GM10266 (cell line): ENCODE results near the gene PLPP4.

Source experiments
- DNase-seq: peaks from one replicate; pipeline ENCODE4 v3.0.0; 2012; ENCODE audit errors: extremely low spot score
- TF ChIP-seq, protein P1 (sequence below): IDR thresholded peaks from 2 replicates; pipeline ENCODE4 v1.5.1; 2012; ENCODE audit warnings: mild to moderate bottlenecking, low read depth; ENCODE audit not compliant: control insufficient read depth, insufficient read depth; ENCODE audit errors: missing control alignments

The PLPP4 gene

DNA sequence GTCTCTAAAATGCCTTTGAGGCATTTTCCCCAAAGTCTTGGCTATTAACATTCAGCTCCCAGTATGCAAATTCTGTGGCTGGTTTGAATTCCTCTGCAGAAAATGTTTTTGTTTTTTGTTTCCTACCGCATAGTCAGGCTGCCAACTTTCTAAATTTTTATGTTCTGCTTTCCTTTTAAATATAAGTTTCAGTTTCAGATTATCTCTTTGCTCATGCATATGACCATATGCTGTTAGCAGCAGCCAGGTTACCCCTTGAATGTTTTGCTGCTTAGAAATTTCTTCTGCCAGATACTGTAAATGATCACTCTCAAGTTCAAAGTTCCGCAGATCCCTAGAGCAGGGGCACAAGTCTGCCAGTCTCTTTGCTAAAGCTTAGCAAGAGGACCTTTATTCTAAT lies 96.9 kb downstream of the PLPP4 start:
- DNase-seq: no peak
- TF ChIP-seq, protein P1, sequence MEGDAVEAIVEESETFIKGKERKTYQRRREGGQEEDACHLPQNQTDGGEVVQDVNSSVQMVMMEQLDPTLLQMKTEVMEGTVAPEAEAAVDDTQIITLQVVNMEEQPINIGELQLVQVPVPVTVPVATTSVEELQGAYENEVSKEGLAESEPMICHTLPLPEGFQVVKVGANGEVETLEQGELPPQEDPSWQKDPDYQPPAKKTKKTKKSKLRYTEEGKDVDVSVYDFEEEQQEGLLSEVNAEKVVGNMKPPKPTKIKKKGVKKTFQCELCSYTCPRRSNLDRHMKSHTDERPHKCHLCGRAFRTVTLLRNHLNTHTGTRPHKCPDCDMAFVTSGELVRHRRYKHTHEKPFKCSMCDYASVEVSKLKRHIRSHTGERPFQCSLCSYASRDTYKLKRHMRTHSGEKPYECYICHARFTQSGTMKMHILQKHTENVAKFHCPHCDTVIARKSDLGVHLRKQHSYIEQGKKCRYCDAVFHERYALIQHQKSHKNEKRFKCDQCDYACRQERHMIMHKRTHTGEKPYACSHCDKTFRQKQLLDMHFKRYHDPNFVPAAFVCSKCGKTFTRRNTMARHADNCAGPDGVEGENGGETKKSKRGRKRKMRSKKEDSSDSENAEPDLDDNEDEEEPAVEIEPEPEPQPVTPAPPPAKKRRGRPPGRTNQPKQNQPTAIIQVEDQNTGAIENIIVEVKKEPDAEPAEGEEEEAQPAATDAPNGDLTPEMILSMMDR: no peak

DNA sequence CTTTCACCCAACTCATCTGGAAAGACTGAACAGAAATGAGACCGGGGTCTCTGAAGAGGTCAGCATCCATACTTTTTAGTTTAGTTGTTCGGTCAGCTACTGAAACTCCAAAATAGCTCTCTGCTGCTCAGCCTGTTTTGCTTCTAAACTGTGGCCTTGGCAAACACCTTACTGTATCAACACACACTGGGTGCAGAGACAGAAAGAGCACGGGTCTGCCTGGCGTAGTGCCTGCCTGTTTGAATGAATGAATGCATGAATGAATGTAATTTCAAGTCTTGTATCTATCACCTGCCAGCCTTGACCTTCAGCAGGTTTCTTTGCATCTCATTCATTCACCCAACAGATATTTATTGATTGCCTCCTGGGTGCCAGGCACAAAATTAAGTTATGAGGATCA lies 98.4 kb downstream of the PLPP4 start:
- TF ChIP-seq, protein P1: no peak
- DNase-seq: no peak

DNA sequence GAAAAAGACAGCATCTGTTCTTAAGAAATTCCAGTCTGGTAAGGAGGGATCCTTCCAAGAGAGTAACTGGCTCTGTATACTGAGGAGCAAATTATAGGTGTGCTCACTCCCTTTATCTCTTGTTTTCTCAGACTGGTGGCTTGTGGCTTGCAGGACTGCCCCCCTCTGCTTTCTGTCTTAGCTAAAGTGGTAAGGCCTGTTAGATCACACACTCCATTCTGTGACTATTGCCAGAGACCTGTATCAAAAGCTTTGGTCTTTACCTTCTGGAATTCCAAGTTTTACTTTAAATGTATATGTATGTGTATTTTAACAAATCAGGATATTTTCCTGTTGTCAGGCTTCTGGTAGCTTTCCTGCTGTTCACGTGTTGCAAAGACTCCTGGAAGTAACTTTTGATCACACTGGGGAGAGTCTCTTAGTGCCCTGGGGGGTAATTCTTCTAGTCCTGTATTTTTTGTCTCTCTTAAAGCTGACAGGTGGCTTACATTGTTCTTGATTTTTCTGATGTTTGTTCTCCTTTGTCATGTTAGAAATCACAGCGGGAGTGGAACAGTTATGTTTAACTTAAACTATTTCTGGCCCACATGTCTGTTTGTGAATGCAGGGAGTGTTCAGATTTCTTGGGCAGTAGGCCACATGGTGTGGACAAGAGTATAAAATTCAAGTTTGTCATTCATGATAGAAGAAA lies 99.0 kb downstream of the PLPP4 start:
- TF ChIP-seq, protein P1: no peak
- no peak for DNase-seq

DNA sequence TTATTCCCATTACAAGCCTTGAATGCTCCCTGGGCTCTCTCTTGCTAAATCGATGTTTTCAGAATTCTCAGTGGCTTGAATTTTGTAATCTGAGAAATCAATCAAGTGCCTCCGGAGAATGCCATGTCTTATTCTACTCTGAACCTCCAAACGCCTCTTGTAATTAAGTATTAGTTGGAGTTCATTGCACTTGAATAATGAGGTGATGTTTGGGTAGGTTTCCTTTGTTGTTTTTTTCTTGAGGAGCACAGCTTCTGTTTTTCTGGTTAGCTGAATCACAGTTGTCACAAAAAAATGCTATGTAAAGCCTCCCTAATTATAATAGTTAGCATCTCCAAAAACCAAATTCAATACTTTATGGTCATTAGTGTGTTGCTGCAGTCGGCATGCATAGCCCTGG lies 100.3 kb downstream of the PLPP4 start:
- no peak for DNase-seq

DNA sequence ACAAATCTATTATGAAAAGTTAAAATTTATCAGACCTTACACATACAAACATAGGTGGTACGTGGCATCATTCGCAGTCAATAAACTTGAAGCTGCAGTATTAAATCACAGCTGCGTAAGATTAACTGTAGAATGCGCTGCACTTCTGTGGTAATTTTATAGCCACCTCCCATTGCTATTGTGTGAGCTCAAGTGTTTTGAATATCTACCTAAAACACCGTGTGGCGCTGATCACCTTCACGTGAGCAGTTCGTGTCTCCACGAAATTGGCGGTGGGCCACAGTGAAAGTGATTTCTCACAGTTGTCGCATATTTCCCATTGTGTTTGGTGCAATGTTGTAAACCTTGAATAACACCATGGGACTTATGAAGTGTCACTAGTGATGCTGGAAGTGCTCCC lies 102.8 kb downstream of the PLPP4 start:
- TF ChIP-seq, protein P1: no peak
- no peak for DNase-seq

More for the DNA sequence above, 100.3 kb downstream of the PLPP4 start:
- TF ChIP-seq, protein P1: no peak

DNA sequence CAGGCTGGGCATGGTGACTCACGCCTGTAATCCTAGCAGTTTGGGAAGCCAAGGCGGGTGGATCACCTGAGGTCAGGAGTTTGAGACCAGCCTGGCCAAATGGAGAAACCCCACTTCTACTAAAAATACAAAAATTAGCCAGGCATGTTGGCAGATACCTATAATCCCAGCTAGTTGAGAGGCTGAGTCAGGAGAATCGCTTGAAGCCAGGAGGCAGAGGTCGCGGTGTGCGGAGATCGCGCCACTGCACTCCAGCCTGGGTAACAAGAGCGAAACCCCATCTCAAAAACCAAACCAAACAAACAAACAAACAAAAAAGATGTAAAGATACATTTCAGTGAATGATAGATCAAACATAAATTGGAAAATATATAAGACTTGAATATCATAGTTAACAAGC lies 105.9 kb downstream of the PLPP4 start:
- no peak for DNase-seq
- TF ChIP-seq, protein P1: no peak

DNA sequence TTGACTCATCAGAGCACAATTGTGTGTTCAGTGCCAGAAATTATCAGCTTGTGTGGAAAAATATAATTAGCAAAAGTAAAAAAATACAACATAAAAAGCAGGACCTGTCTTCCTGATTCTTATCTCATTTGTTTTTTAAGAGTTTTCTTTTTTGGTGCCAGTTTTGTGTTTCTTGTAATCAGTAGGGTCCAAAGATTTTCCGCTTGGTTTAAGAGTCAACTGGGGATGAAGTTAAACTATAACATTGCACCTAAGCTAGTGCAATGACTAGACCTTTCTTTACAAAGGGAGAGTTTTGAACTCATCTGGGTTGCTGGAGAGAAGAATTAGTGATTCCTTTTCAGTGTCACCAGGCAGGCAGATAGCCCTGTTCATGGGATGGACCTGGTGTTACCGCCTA lies 113.4 kb downstream of the PLPP4 start:
- DNase-seq: no peak
- TF ChIP-seq, protein P1: no peak
